Stimulated activated naive CD8-positive, alpha-beta T cell treated with anti-CD3 and anti-CD28 coated beads, Interleukin-15, Interleukin-2, amounts not matched to agents 100 U/mL and 50 U/mL, for 24 hours (primary cell): ENCODE results near the gene CHST1.

Experiments
- ATAC-seq: fragments of 150-1000 bp; cut with Tn5 transposase; one replicate; pipeline ENCODE4 v1.10.0; 2021
- DNase-seq: peaks from one replicate; pipeline ENCODE4 v3.0.0; 2021

Gene CHST1

DNA sequence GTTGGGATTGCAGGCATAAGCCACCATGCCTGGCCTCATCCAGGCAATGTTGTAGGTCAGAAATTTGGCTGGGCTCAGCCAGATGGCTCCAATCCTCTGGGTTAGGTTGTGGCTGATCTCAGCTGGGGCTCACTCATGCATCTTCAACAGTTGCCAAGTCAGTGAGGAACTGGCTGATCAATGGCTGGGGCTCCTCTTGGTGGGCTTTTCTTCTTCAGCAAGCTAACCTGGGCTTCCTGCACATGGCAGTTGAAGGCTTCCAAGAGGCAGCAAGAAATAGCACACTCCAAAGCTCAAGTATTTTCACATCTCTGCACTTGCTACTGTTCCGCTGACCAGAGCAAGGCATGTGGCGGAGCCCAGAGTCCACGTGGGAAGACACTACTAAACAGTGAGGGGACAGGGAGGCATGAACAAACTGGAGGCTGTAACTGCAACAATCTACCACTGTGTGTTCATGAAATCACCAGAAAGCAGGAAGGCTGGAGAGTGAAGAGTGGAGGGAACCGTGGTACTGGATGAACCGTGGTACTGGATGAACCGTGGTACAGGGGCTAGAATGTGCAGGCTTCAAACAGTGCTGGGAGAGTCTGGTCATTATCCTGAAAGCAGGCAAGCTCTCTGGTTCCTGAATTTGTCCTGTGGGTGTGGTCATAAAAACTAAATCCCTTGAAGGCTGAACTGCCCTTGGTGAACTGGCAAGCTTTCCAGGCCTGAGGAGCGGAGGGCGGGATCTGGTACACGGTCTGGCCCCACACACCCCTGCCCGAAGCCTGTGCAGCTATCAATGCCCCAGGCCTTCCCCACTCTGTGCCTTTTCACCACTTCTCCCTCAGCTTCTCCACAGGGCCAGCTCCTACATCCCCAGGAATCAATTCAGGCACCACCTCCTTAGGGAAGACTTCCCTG, 20.2 kb downstream of the CHST1 start:
- no peak for ATAC-seq
- DNase-seq = no peak

DNA sequence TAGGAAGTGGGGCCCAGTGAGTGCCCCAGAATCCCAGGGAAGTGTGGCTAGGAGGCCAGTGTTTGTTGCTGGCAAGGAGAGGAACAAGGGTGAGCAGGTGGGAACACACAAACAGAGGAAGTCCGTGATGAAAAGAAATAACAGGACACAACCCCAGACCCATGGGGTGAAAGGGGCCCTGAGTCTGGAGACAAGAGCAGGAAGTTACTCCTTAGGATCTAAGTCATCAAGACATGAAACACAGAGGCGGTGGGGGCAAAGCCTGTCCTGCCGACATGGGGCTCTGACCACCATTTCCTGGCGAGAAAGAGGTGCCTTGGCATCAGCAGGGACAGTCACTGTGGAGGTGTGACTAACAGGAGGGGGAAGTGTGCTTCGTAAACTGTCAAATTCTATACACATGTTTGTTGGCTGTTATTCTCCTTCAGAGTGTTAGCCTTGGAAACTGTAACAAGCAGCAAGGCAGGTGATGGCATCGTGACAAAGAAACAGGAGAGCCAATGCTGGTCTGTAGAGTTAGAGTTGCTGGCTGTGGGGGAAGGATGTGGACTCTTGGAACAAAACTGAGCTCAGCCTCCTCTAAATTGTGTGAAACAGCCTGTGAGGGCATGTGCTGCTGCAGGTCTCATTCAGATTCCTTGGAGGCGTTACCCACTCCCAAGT, 21.7 kb downstream of the CHST1 start:
- no peak for DNase-seq
- ATAC-seq = peak; percentile 30

DNA sequence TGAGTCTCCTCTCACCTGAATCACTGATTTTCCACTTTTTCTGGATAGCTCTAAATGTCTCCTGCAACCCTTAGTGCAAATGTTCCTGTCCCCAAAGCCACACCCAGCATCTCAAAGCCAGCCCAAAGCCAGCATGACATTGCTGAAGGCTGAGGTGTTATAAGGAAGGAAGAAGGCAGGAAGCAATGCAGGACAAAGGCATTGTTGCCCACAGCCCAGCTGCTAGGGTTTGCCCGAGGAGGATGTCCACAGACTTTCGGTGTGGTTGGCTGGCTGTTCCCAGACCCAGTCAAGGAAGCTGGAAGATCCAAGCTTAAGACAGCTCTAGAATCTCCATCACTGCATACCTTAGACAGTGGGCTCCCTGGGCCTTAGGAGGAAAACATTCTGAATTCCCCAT, 23.5 kb downstream of the CHST1 start:
- ATAC-seq (no peak), DNase-seq (no peak)

DNA sequence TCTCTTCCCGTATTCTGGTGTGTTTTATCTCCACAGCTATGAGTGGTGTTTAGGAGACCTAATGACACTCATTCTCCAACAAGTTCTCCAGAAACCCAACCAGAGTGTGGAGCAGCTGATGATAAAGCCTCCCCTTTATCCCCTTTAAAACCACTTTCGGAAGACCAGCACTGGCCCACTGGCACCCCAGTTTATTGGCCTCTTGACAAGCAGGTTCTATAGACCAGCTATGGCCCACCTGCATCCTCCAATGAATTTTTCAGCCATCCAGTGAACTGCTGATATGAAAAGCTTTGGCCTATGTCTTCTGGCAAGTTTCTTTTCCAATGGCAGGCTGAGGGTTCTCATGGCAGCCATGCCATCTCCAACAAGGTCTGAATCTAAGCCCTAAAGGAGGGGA, 27.4 kb downstream of the CHST1 start:
- ATAC-seq (no peak), DNase-seq (no peak)

DNA sequence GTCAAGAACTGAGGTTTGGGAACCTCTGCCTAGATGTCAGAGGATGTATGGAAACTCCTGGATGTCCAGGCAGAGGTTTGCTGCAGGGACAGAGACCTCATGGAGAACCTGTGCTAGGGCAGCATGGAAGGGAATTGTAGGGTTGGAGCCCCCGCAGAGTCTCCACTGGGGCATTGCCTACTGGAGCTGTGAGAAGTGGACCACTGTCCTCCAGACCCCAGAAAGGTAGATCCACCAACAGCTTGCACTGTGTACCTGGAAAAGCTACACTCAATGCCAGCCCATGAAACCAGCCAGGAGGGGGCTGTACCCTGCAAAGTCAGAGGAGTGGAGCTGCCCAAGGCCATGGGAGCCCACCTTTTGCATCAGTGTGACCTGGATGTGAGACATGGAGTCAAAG, 29.5 kb downstream of the CHST1 start:
- no peak for ATAC-seq
- no peak for DNase-seq

GRCh38 chr11:45625611-45626010, 39.8 kb downstream of the CHST1 start:
- ATAC-seq = no peak
- DNase-seq = no peak

DNA sequence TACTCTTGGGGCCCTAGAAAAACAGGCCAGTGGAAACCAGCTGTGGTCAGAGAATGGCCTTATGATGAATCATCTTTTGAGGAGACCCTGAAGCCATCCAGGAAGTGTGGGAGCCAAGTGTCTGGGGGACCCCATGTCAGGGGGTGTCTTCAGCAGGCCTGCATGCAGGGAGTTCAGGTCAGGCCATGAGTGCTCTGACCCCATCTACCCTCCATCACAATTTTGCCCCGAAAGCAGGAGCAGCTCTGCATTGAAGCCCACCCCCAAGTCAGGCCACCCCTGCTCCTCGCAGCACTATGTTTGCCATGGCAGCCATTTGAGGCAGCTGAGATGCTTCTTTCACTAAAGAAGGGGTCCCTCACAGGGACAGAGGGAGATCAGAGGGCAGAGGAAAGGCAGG, 41.3 kb downstream of the CHST1 start:
- no peak for ATAC-seq

GRCh38 chr11:45622861-45623260, 42.6 kb downstream of the CHST1 start:
- DNase-seq (no peak), ATAC-seq (no peak)

More for the DNA sequence above, 41.3 kb downstream of the CHST1 start:
- DNase-seq = no peak

GRCh38 chr11:45622283-45622682, 43.1 kb downstream of the CHST1 start:
- no peak for ATAC-seq
- no peak for DNase-seq

DNA sequence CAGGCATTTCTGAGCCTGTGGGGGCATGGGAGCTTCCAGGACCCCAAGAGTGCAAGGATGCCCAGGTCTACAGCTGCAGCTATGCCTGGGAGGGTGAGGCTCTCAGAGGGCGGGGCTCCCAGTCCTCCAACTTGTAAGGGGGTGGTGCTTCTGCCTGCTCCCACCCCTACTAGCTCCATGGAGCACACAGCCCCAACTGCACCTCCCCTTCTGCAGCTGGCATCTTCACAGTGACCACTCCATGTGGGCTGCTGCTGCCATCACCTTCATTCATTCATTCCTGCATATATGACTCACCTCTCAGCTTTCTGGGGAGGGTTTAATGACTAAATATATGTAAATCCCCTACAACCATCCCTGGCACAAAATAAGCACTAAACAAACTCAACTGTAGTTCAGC, 43.8 kb downstream of the CHST1 start:
- ATAC-seq = no peak

GRCh38 chr11:45620243-45620642, 45.2 kb downstream of the CHST1 start:
- ATAC-seq (no peak), DNase-seq (no peak)

More for the DNA sequence above, 43.8 kb downstream of the CHST1 start:
- DNase-seq = no peak

- ATAC-seq = no peak
- DNase-seq = no peak
Measured at GRCh38 chr11:45618897-45619296, 46.5 kb downstream of the CHST1 start.

- DNase-seq (no peak), ATAC-seq (no peak)
Measured at GRCh38 chr11:45617871-45618601, 47.4 kb downstream of the CHST1 start.

- ATAC-seq = no peak
- DNase-seq = no peak
Measured at GRCh38 chr11:45616802-45617549, 48.4 kb downstream of the CHST1 start.

GRCh38 chr11:45615182-45615792, 50.1 kb downstream of the CHST1 start:
- ATAC-seq = no peak
- DNase-seq = no peak

- ATAC-seq (no peak), DNase-seq (no peak)
Measured at GRCh38 chr11:45614196-45614828, 51.1 kb downstream of the CHST1 start.

GRCh38 chr11:45610627-45611026, 54.8 kb downstream of the CHST1 start:
- ATAC-seq (no peak), DNase-seq (no peak)

- no peak for DNase-seq
- no peak for ATAC-seq
Measured at GRCh38 chr11:45609902-45610301, 55.5 kb downstream of the CHST1 start.

GRCh38 chr11:45609337-45609736, 56.1 kb downstream of the CHST1 start:
- DNase-seq (no peak), ATAC-seq (no peak)

GRCh38 chr11:45607995-45608394, 57.4 kb downstream of the CHST1 start:
- DNase-seq (no peak), ATAC-seq (no peak)
